NCI-H2107 (cell line): ENCODE results near the gene MARCHF6.
A peak's percentile ranks its signal among the peaks of the same experiment; 100 is the strongest.
"Not testable (repeated sequence)": the region's sequence is repeated elsewhere in the genome, so short reads cannot be mapped to it uniquely, and the experiment has no call there.

Experiments
- DNase-seq: peaks from one replicate; lab custom pipeline; 2025; lab: John Stamatoyannopoulos, UW

The MARCHF6 gene, protein sequence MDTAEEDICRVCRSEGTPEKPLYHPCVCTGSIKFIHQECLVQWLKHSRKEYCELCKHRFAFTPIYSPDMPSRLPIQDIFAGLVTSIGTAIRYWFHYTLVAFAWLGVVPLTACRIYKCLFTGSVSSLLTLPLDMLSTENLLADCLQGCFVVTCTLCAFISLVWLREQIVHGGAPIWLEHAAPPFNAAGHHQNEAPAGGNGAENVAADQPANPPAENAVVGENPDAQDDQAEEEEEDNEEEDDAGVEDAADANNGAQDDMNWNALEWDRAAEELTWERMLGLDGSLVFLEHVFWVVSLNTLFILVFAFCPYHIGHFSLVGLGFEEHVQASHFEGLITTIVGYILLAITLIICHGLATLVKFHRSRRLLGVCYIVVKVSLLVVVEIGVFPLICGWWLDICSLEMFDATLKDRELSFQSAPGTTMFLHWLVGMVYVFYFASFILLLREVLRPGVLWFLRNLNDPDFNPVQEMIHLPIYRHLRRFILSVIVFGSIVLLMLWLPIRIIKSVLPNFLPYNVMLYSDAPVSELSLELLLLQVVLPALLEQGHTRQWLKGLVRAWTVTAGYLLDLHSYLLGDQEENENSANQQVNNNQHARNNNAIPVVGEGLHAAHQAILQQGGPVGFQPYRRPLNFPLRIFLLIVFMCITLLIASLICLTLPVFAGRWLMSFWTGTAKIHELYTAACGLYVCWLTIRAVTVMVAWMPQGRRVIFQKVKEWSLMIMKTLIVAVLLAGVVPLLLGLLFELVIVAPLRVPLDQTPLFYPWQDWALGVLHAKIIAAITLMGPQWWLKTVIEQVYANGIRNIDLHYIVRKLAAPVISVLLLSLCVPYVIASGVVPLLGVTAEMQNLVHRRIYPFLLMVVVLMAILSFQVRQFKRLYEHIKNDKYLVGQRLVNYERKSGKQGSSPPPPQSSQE

DNA sequence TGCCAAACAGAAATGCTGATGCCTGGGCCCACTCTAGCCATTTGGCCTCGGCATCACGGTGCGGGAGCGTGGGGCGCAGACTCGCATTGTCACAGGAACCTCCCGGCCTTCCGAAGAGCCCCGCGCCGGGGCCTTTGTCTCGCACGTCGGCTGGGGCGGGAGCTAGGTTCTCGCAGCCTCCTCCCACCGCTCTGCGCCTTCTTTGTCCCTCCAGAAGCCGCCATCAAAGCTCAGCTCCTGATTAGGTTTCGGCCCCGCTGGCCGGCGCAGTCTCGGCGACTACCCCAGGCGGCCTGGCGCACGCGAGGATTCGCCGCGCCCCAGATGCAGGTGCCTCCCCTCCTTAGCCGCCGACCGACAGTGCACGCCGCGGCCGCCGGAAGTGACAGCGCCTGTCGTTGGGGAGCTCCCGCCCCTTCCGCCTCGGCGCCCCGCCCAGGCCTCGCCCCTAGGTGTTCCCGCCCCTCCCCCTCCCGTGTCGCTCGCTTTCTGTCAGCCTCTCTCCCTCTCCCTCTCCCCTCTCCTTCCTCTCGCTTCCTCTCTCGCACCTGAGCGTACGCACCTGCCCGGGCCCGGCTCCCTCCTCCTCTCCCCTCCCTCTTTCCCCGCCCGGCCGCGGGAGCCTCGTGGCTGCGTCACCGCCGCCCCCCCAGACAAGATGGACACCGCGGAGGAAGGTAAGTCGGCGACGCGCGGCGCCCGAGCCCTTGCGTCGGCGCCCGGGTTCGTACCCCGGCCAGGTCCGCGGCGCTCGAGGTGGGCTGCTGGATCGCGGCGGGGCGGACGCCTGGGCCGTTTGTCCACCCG lies at the start of gene MARCHF6:
MARCHF6 (plus strand) TSS at position 455 of the 807 bp plus-strand sequence; CDS start at position 659, 204 bp downstream.
- DNase-seq = peak; percentile 98

DNA sequence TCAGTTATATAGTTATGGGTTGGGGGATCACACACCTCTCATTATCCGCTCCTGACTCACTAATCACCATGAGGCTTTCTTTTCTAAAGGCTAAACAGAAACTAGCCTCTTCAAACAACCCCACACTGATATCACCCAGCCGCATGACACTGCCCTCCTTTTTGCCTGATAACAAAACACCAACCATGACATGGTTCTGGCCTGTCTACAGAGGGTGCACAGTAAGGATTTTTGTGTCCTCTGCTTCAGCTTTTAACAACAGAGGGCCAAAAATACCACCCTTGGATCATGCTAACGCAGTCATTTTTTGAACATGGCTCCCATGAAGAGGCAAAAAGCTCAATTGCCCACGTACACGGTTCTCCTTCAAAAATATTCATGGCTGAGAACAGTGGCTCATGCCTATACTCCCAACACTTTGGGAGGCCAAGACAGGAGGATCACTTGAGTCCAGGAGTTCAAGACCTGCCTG lies 49.8 kb upstream of the MARCHF6 start:
- no peak for DNase-seq

DNA sequence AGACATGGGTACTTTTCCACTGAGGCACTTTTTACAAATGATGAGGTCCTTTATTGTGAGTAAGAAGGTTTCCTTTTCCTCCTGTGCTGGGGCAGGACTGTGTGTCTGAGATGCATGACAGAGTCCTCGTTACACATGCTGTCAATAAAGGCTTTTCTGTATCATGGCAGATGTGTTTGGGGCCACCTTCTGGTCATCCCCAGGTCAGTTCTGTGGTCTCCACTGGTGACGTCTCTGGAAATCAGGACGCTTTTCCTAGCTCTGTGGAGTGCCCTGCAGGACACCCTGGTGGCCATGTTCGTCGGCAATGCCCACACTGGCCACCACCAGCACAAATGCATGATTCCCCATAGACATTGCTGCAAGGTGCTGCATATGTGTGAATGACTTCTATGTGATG lies 48.6 kb upstream of the MARCHF6 start:
- no peak for DNase-seq

DNA sequence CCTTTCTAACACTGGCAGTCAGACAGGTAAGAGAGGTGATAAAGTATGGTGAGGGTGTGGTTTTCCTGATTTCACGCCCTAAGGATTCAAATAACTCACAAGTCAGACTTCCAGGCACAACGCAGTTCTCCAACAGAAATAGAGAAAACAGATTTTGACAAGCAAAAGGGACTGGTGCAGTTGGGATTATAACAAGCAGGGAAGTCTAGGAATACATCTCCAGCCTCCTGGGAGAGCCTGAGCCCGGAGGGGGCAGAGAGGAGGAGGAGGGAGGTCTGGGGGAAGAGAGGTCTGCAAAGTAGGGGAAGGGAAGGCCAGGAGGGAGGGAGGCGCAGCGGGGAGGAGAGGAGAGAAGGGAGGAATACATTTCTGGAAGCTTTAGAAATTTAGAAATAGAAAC lies 47.4 kb upstream of the MARCHF6 start:
- DNase-seq = no peak

DNA sequence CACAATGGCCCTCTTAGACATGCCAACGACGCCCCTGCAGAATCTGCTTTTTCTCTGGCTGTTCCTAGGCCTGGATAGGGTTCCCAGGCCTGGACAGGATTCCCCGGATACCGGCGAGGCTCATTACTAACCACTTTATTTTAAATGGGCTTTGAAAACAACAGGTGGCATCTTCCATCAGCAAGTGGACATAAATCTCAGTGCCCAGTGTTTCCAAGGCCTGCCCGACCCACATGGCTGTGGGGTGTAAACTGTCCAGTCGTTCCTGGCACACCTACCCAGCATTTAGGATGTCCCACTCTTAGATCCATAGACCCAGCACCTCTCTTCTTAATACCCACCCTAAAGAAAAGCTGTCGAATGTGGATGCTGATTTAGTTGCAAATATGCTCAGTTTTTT lies 46.7 kb upstream of the MARCHF6 start:
- DNase-seq = no peak

DNA sequence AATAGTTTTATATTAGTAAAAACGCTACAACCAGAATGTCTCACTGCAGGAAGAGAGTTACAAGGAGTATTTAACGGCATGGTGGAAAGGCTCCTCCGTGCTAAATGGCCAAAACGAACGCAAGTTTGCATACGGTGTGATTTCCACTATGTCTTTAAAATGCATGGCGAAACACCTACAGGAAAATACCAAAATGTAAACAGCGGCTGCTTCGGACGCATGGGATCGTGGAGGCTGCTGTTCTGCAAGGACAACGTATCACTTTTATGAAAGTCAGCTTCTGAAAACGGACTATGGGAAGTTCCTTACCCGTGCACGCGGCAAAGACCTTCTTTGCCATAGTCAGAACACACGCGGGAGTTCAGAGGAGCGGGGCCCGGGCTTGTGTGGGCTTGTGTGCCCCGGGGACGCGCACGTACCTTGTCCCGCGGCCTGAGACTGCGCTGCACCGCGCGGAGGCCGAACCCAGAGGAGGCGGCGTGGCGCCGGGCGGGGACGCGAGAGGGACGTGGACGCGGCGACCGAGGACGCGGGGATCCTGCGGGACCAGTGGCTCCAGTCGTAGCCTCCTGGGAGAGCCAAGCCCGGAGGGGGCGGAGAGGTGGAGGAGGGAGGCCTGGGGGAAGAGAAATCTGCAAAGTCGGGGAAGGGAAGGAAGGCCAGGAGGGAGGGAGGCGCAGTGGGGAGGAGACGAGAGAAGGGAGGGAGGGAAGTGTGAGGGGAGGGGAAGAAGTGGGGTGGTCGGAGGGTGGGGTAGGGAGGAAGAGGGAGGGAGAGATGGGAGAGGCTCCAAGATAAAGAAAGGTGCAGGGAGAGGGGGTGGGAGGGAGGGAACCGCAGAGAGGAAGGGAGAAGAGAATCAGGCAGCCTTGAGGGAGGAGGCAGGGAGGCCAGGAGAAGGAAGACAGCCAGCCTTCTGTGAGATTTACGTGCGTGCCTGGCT lies 46.0 kb upstream of the MARCHF6 start, which contains the start of gene CMBL:
CMBL (minus strand) TSS at position 697 of the 943 bp plus-strand sequence. CDS start 17,140 bp downstream, outside the sequence.
- DNase-seq = peak; percentile 58

DNA sequence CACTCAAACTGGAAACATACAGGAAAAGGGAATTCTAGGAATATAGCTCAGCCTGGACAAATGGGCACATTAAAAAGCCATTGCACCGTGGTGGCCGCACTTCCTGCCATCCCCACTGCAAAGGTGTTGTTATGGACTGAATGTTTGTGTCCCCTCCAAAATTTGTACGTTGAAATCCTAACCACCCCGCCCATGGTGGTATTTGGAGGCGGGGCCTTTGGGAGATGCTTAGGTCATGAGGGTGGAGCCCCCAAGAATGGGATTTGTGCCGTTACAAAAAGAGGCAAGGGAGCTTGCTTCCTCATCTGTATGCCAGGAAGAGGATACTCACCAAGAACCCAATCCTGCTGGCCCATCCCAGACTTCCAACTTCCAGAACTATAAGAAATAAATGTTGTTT lies 44.7 kb upstream of the MARCHF6 start:
- DNase-seq = no peak

DNA sequence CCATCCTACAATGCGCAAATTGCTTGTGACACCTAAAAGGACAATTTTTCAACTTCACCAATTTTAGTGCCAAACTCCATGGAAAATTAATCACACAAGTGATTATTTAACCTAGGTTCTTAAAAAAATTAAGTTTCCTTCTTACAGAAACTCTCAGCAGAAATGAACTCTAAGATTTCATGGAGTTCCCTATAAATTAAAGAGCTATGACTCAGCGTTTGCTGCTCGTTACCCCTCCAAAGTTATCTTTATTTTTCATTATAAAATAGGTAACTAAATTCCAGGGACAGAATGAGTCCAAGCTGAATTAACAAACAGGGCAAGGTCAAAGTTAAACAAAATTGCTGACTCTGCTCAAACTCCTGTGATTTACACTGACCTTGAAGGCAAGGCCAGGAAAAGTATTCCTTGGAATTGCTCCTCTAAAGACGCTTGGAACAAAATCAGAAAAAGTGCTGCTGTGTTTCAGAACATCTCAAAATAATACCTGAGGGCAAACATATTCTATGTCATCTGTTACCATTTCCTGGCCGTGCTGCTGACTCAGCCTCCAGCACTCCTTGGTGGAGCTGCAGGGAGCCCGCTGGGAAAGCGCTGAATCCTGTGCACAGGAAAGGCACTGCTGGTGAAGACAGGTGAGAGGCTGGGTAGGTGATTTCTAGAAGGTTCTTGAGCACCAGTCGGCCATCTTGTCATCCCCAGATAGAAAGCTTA lies 43.3 kb upstream of the MARCHF6 start:
- DNase-seq = no peak

DNA sequence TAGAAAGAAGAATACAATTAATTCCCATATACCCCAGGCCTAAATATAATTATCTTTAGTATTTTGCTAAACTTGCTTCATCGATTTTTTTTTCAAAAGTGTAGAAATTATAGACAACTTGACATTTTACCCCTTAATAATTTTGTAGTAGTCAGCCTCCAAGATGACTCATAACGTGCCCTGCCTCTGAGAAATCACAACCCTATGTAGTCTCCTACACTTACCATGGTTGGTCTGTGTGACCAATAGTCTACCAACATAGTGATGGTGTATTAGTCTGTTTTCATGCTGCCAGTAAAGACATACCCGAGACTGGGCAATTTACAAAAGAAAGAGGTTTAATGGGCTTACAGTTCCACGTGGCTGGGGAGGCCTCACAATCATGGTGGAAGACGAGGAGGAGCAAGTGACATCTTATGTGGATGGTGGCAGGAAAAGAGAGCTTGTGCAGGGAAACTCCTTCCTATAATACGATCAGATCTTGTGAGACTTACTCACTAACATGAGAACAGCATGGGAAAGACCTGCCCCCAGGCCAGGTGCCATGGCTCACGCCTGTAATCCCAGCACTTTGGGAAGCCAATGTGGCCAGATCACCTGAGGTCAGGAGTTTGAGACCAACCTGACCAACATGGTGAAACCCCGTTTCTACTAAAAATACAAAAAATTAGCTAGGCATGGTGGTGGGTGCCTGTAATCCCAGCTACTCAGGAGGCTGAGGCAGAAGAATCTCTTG lies 42.5 kb upstream of the MARCHF6 start:
- not testable (repeated sequence) for DNase-seq

DNA sequence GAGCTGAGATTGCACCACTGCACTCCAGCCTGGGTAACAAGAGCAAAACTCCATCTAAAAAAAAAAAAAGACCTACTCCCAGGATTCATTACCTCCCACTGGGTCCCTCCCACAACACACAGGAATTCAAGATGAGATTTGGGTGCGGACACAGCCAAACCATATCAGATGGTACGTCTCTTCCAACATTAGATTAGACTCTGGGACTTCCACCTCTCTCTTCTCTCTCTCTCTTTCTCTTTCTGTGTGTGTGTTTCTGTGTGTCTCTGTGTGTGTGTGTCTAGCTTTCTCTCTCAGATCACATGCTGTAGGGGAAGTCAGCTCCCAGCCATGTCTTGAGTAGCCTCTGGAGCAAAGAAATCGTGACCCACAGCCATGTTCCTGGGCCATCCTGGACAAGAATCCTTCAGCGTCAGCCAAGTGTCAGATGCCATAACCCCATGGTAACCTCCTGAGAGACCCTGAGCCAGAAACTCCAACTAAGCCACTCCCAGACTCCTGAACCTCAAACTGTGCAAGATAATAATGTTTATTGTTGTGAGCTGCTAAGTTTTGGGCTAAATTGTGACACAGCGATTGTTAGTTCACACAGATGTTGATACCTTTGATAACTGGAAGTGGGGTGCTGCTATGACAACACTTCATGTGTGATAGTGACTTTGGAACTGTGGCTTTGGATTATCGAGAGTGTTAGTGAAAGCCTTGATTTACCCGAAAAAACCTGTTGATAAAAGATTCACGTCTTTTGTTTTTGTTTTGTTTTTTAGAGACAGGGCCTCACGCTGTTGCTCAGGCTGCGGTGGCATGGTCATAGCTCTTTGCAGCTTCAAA lies 41.7 kb upstream of the MARCHF6 start:
- no peak for DNase-seq

DNA sequence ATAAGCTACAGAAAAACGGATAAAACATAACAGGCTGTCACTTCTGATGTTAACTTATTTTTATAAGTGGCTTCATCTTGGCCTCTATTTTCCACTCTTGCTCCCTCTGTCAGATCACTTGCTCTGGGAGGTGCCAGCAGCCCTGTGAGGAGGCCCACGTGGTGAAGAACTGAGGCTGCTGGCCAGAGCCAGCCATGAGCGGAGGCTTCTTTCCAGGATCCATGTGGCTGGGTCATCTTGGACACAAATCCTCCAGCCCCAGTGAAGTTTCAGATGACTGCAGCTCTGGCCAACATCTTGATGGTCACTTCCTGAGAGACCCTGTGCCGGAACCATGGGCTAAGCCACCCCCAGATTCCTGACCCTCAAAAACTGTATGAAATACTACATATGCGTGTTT lies 38.3 kb upstream of the MARCHF6 start:
- no peak for DNase-seq

DNA sequence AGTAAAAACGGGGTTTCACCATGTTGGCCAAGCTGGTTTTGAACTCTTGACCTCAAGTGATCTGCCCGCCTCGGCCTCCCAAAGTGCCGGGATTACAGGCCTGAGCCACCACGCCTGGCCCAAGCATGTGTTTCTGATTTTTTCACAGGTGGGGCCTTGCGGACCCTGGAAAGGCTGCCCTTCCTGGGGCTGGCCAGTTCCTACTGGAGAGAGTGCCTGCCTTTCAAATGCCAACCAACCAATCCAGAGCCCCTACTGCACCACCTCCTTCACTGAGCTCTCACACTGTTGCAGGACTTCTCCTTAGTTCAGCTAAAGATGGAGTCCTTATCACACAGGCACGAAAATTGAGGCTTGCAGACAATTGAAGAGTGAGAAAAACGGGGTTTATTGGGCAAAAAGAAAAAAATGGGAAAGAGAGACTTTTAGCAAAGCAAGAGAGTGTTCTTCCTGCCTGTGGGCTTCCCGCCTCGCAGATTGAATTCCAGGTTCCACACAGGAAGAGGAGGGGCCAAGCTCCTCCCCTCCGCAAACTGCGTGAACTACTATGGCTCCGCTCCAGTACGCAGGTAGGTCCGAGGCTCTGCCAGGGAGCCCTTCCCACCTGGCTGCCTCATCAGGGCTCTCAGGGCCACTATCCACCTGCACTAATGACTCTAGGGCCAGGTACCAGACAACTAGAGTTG lies 37.5 kb upstream of the MARCHF6 start:
- no peak for DNase-seq

DNA sequence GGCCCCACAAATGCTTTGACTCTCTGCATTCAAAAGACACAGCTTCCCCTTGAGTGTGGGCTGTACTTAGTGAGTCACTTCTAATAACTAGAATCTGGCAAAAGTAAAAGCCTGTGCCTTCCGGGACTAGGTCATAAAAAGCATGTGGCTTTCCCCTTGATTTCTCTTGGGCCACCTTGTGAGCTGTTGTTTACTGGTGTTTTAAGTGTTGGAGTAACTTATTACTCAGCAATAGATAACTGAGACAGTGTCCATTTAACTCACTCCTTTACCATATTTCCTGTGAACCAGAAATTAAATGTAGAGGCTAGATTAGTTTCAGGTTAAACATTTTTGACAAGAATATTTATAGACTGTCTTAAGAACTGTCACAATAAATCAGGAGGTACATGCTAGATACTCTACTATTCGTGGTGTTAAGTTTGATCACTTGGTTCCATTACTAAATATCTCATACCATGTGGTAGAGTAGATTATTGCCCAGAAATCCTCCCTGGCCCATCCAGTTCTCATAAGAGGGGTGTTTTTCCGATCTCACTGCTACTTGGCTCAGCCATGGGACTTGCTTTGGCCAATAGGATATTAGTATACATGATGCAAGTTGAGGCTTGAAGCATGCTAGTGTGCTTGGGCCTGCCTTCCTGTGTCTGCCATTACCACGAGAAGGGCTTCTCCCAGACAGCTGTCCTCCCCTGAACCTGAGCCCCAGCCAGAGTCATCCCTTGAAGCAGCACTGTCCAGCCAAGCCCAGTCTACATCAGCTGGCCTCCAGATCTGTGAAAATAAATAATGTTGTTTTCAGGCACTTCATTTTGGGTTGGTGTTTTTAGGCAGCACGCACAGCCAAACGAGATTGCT lies 35.4 kb upstream of the MARCHF6 start:
- no peak for DNase-seq

DNA sequence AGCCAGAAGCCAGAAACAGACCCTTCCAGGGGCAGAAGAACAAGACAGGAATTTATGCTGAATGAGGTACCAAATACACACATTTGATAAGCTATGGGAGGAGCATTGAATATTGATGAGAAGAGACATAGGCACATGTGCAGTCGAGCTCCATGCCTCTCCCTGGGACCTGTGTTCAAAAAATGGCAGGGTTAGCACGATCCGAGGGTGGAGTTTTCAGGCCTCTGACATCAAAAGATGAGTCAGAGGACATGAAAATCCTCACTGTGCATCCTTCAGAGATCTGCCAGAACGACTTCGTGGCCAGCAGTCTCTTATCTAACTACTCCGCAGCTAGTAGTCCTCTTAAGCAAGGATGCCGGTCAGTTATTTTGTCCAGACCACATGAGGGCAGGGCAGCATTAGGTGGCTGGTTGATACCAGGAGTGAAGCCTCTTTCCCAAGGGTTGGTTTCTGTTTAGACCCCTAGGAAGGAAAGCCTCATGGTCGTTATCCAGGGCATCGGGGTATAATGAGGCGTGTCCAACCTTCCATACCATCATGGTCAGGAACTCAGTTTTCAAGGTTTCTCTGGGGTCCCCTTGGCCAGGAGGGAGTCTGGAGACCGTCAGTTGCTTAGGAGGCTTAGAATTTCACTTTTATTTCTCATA lies 34.2 kb upstream of the MARCHF6 start:
- no peak for DNase-seq

DNA sequence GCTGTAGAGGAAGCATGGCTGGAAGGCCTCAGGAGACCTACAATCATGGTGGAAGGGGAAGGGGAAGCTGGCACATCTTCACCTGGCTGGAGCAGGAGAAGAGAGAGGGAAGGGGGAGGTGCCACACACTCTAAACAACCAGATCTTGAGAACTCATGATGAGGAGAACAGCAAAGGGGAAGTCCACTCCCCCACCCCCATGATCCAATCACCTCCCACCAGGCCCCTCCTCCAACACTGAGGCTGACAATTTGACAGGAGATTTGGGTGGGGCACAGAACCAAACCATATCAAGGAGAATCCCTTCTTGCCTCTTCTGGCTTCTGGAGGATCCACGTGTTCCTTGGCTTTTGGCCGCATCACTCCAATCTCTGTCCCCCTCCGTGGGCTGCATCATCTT lies 32.7 kb upstream of the MARCHF6 start:
- DNase-seq = no peak

DNA sequence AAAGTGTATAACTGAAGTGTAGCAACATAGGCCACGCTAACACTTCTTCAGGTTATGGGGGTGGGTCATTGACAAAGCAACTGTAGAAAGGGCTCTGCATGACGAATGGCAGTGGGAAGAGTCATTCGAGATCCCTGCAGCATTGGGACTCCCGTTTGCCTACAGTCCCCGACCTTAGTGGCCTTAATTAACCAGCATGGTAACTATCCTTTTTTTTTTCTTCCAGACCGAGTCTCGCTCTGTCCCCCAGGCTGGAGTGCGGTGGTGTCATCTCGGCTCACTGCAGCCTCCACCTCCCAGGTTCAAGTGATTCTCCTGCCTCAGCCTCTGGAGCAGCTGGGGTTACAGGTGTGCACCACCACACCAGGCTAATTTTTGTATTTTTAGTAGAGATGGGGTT lies 31.6 kb upstream of the MARCHF6 start:
- no peak for DNase-seq
